NOMO-1 (cell line): Measurements from ENCODE around the gene FZD10.

Source experiments
- DNase-seq, 2 experiments: peaks; one replicate each; lab custom pipeline; 2025; ENCODE audit not compliant: unreplicated experiment in 2 of 2; lab: John Stamatoyannopoulos, UW

Gene FZD10

GRCh38 chr12:130131801-130132200 lies 30.5 kb upstream of the FZD10 start:
- no peak for DNase-seq

- no peak for DNase-seq
Measured at GRCh38 chr12:130132831-130133511, 29.3 kb upstream of the FZD10 start.

- no peak for DNase-seq
Measured at GRCh38 chr12:130133851-130134562, 28.3 kb upstream of the FZD10 start.

GRCh38 chr12:130134563-130134915 lies 27.7 kb upstream of the FZD10 start:
- no peak for DNase-seq

DNA sequence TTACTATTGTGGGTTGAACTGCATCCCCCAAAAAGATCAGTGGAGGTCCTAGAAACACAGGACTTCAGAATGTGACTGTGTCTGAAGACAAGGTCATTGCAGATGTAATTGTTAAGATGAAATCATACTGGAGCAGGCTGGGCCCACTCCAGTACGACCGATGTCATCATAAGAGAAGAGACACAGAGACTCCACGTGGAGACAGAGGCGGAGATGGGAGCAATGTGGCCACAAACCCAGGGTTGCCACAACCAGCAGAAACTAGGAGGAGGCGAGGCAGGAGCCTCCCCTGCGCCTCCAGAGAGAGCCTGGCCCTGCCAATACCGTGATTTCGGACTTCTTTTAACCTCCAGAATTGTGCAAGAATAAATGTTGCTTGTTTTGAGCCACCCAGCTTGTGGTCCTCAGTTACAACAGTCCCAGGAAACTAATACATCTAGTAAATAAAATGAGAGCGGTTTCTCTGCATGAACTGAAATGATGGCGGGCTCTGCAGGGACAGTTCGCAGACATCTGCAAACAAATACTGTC lies 25.7 kb upstream of the FZD10 start:
- no peak for DNase-seq

- no peak for DNase-seq
Measured at GRCh38 chr12:130137040-130138018, 24.9 kb upstream of the FZD10 start.

DNA sequence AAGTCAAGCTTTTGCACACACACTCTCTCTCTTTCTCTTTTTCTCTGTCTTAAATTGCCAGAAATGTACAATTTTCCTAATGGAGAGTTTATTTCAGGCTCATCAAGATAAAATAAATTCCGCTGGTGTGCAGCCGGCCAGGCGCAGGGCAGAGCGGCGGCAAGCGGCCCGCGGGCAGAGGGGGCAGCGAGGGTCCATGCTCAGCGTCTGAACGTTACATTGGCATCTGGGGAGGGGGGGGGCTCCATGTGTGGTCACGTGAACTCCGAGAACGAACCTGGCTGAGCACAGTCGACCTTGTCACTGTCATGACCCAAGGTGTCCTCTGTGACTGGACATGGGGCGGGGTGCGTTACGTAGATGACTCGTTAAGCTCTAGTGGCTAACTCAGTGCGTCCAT lies 23.8 kb upstream of the FZD10 start:
- no peak for DNase-seq

DNA sequence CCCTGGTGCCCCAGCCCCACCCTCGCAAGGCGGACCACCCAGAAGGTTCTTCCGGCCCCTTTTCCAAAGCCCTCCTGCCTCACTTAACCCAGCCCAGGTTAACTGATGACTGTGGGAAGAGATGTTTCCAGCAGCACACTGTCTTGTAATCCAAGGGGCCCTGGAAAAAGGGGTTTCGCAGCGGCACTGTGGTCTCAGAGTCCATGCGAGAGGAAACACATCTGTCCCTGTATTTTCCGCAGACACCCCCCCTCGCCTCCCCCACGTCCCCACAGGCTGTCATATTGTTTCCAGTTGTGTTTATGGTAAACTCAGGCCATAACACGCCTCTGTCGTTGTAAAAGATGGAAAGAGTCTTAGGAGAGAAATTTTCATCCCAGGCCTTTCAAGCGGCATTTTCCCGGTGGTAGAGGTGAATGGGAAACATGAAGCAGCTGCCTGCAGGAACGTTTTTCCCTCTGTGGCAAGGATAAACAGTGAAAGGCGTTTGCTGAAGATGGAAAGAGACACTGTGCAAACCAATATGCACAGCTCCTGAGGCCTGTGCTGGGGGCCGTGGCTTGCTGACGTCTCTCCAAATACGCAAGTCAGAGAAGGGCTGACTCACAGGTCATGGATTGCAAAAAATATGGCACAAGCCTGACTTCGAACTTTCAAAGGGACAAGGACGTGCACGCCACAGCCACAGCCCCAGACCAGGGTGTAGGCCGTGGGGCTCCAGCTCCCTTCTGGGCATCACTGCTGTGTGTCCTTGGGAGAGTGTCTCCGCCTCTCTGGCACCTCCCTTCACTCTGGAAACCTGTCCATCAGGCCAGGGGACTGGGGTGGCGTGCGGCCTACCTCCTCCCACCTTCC lies 22.5 kb upstream of the FZD10 start:
- DNase-seq, result no peak

DNA sequence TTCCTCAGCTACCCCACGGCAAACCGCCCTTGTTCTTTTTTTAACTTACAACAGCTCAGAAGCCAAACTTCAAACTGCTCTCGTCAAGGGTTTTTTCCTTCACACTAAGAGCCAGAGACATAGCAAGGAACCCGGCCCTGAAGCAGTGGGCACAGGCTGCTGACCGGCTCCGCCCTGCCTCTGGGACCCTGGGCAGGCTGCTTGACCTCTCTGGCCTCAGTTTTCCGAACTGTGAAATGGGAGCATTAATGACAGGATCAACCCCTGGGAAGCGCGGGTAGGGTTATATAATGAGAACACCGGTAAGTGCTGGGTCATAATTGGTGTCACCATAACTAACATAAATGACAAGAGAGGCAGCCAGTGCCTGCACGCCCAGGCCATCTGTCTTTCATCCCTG lies 21.2 kb upstream of the FZD10 start:
- no peak for DNase-seq

DNA sequence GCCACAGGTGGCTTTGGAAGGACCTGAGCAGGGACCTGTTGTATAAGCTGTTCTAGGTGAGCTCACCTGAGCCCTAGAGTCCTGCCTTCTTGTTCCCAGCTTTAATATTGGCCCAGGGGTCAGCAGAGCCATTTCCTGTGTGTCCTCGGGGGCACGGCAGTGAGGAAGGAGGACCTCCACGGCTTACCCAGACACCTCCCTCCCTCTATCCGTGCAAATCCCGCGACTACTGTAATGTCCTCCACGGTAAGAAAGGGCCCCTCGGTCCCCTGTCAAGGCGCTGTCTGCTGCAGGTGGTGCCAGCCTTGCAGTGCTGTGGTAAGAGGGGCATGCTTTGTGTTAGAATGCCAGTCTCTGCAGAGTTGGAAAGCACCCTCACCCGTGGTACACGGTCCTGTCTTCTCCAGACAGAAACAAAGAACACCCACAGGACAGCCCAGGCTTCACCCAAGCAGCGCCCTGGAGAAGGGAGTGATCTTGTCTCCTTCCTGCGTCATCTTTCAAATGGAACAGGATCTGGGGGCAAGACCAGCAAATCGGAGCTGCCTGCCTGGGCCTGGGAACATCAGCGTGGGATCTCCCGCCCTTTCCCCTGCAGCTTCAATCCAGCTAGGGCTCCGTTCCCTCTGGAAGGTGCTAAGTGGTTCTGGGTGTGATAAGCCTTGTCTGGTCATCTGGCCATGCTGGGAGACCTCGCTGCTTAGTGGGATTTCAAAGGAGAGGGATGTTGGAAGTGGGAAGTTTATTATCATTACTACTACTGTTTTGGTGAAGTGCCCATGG lies 20.2 kb upstream of the FZD10 start:
- DNase-seq, result no peak

DNA sequence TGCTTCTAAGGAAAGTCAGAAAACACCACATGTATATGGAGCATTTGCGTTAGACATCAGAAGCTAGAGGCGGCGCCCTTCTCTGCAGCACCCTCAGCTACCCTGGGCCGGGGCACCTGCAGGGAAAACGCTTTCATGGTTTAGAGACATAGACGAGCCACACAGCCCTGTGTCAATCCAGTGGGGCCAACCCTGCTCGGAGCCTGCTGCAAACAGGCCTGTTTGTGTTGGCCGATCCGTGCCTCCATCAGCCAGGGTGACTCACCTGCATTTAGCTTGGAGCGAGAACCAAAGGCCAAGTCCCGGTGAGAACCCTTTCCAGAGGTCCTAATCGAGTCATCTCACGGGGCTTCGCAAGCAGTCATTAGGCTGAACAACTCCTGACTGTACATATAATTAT lies 19.5 kb upstream of the FZD10 start:
- no peak for DNase-seq

DNA sequence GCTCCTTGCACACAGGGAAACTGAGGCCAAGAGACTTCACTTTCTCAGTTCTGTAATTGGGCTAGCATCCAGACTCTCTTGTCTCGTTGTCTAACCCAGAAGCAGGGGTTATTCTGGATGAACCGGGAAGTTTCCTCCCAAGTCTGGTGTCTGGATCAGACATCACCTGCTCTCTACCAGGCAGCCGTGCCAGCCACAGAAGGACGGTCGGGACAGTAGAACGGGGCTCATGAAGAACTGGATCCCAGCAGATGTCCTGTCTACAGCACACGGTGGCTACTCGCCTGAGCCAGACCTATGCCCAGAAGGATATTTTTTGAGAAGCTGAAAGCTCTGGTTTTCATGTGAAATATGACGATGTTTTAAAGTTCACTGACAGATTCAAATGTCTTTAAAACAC lies 19.1 kb upstream of the FZD10 start:
- no peak for DNase-seq

DNA sequence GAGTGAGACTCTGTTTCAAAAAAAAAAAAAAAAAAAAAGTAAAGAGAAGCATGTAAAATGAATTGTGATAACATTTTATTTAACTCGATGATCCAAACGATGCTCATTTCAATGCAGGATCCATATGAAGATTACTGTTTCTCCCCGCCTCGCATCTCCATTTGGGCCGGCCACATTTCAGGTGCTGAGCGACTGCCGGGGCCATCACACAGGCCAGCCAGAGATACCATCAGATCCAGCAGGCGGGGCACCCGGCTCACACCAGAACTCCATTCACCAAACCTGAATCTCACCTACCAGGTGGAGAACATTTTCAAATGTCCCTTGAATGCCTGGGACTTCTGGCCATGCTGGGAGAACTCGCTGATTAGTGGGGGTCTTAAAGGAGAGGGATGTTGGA lies 18.0 kb upstream of the FZD10 start:
- DNase-seq, result no peak

DNA sequence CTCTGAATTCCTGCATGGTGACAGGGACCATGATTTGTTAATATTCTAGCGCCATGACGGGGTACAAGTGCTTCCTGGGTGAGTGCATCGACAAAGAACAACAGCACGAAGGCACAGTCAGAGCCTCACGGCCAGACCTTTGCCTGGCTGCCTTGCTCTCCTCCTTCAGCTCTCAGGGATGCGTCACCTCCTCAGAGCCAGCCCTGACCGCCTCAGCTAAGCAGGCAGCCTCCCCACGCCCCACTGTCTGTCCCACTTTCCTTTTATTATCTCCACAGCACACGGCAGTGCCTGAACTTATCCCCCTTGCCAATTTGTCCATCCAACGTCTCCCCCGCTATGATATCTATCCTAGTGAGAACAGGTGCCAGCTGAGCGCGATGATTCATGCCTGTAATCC lies 16.5 kb upstream of the FZD10 start:
- no peak for DNase-seq

- no peak for DNase-seq
Measured at GRCh38 chr12:130146176-130146931, 15.9 kb upstream of the FZD10 start.

GRCh38 chr12:130147875-130148596 lies 14.2 kb upstream of the FZD10 start:
- DNase-seq, result no peak

DNA sequence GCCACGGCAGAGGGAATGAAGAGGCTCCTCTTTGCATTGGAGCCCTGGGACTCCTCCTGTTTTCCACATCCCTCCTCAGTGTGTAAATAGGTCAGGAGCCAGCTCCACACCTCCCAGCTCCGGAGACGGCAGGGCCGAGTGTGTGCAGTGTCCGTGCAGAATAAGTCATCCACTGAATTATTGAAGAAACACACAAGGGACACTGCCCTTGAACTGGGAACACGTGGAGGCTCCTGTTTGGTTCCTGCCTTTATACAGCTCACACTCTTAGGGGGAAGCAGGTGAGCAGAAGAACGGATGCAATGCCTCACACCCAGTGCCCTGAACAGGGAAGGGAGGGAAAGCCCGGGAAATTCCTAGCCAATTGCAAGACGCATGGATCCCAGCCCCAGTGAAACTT lies 10.4 kb upstream of the FZD10 start:
- DNase-seq, result no peak

- no peak for DNase-seq
Measured at GRCh38 chr12:130152386-130152785, 9.9 kb upstream of the FZD10 start.
